Hematopoietic multipotent progenitor cell treated with erythropoietin and hydrocortisone succinate and interleukin-3 and kit ligand, for 17 days (in vitro differentiated cells): ENCODE results near the gene CCDC85C.

Source experiments
- DNase-seq: peaks from one replicate; pipeline ENCODE4 v3.0.0-alpha.2; 2015; ENCODE audit warnings: low spot score

The CCDC85C gene

DNA sequence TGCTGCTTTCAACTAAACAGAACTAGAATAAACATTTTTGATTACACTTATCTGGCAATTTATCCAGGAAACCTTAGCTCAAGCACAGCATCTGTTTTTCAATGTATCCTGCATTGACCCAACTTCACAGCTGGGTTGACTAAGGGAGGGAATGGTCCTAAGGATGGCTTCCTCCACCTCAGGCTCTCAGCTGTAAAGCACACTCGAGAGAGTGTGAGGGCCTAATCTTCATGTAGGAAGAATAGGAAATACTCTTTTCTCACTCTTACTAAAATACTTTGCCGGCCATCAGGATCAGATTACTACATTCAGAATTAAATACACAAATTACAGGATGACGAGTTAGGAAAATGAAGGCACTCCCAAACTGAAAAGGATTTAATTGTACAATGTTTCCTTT lies 130.5 kb downstream of the CCDC85C start:
- DNase-seq, result no peak

DNA sequence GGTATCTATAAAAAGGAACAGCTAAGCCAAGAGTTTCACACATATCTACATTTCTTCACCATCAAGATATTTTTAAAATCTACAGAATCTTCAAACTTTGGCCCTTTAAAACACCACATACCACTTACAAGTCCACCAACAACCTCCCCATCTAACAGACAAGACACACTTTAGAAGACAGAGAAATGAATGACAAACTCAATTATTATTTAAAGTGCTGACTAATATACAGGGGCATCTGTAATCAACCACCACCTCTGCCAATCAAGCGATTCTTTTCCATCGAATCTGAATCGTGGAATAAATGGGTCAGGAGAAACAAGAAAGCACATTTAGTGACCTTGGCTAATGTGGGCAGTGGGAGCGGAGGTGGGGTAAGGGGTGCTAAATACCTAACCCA lies 131.1 kb downstream of the CCDC85C start:
- no peak for DNase-seq

GRCh38 chr14:99471731-99472130 lies 132.3 kb downstream of the CCDC85C start:
- DNase-seq, result no peak

DNA sequence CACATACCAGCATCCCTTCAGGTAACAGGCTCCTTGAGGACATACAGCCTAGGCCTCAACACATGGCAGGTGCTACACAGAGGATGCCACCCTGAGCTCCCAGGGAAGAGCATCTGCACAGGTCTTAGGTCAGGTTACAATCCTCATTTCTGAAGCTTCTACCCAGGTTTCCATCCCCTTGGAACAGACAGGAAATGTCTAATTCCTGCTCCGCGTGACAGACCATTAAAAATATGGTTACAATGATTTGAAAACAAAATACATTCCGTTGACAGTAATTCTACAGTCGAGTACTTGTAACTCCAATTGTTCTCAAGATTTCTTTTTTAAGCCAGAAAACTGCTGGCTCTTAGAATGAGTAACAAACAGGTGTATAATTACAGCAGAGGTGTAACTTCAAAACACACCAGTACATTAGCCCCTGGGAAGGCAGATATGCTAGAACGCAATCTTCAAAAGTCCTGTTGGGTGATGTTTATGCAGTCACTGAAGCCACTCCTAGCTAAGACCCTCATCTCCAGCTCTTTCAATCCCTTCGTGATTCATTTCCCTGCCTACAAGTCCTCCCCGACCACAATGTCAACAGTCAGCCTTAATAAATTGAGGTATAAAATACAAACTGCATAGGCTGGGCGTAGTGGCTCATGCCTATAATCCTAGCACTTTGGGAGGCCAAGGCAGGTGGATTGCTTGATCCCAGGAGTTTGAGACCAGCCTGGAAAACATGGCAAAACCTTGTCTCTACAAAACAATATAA lies 135.0 kb downstream of the CCDC85C start:
- DNase-seq, result no peak

DNA sequence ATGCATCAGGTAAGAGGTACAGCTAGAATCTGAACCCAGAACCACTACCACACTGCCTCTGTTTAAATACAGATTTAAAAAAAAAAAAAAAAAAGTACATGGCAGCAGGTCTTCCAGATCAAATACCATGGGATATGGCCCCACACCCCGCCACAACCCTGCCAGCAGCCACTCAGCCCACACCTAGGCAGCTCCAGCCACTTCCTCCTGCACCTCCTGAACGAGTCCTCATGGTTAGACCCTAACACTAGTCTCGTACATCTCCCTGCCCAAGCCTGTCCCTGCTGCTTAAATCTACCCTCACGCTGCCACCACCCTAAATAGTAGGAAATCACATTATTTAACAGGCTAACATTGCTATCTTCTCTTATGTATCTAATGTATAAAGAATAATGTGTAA lies 135.9 kb downstream of the CCDC85C start:
- no peak for DNase-seq

DNA sequence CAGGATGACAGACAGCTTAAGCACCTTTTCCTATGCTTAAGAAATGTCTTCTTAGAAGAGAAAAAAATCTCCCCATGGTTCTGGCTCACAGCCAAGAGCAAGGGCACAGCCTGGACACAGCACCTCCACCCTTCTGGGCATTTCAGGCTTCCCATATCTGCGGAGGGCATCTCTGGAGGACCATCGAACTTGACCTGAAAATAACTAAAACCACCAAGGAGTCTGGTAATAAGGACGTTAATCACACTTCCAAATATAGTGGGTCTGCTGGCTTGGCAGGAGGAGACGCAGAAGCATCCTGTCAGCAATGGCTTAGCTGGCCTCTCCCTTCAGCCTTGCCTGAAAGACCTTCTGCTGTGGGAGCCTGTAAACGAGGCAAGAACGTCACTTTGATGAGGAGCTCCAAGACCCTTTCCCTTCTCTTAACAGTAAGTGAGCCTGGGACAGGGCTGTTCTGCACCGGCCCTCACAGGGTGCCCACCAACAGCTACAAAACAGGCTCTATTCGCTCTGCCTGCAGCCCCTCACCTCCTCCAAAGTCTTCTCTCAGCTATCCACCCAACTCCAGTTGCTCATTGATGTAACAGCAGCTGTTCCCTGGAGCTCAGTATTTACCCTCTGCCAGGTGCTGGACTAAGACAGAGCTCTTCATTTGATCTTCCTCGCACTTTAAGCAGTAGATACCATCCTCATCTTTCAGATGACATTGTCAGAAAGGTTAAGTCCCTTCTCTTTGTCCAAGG lies 136.5 kb downstream of the CCDC85C start:
- DNase-seq, result no peak

DNA sequence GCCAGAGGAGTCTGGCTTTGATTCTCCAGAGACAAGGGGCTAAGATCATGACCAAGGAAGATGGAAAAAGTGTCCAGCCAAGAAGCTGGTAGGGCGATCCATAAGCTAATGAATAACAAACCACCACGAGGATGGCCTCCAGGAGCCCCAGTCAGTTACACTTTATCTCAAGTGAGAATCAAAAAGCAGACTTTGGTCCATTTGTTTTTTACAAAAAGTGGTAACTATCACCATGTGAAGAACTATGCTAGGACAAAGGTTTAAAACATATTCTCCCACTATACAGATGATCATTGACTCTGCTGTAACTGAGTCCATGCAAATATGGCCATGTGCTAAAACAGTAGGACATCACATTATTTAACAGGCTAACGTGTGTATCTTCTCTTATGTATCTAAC lies 137.2 kb downstream of the CCDC85C start:
- DNase-seq, result no peak

GRCh38 chr14:99465288-99465687 lies 138.7 kb downstream of the CCDC85C start:
- no peak for DNase-seq

DNA sequence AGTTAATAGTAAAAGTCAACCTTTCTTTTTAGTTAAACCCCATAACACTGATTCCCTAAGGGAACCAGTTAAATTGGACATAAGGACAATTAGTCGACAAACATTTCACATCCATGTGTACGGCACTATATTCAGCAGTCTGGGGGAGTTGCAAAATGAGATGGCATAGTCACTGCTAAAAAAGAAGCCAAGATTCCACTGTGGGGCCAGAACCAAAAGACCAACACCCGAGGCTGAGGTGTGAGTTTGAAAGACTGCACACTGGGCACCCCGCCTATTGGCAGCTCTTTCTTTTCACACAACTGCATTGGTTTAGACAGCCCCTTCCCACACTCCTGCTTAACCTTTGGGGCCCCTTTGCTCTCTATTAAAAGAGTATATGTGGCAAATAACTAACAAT lies 140.0 kb downstream of the CCDC85C start:
- no peak for DNase-seq

GRCh38 chr14:99462210-99462609 lies 141.8 kb downstream of the CCDC85C start:
- DNase-seq, result no peak

DNA sequence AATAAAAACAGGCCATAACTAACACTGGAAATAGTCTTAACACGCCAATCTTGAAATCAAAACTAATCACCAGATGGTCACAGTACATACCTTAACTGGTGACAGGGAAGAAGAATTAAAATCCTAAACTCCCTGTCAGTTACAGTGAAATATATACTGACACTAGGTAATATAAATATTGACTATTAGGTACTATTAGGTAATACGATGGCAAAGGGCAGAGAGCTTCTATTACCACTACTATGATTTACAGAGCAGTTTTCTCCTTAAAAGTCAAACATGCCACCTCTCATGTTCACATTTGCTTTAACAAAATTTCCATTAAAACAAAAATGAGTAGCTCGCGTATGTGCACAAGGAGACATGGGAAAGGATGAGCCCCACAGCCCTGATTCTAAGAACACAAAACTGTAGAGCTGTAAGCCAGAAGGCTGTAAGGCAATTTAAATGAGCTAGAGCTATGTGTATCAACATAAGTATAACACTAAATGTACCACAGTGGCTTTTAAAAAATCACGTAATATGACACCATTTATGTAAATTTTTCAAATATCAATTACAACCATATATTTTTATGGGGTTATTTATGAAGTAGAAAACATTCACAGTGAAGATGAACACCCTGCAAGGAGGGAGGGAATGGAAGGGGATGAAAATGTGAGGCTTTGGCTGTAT lies 142.5 kb downstream of the CCDC85C start:
- DNase-seq, result no peak

- no peak for DNase-seq
These were observed 143.2 kb downstream of the CCDC85C start for GRCh38 chr14:99460793-99461192.

GRCh38 chr14:99459481-99460100 lies 144.4 kb downstream of the CCDC85C start:
- DNase-seq, result no peak

GRCh38 chr14:99454246-99454645 lies 149.8 kb downstream of the CCDC85C start:
- no peak for DNase-seq

DNA sequence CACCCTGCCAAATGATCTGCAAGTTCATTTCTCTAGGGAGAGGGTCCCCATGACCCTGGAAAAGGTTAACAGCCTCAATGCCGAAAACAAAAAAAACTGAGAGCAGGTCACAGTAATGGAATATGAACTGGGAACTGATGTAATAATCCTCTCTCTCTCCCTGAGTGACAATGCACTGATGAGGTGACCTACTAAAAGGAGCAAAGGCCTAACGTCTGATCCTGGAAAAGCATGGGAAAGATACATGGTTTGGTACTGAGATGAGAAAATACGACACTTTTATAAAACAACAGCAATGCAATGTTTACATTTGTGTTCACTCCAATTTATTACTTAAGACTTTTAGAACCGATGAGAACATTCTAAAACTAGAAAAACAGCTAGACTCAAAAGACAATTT lies 151.0 kb downstream of the CCDC85C start:
- DNase-seq, result no peak

DNA sequence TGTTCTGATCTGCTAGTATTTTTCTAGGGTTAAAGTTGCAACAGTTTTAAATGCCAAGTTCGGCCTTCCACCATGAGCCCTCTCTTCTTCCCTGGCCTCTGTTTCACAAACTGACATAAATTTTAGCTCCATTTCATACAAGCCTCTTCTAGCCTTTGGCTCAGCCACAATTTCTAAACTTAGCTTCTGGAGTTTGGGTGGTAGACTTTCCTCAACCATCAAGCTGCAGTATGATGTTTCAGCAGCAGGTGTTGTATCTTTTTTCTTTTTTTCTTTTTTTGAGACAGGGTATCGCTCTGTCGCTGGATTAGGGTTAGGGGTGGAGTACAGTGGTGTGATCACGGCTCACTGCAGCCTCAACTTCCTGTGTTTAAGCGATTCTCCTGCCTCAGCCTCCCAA lies 152.8 kb downstream of the CCDC85C start:
- no peak for DNase-seq

DNA sequence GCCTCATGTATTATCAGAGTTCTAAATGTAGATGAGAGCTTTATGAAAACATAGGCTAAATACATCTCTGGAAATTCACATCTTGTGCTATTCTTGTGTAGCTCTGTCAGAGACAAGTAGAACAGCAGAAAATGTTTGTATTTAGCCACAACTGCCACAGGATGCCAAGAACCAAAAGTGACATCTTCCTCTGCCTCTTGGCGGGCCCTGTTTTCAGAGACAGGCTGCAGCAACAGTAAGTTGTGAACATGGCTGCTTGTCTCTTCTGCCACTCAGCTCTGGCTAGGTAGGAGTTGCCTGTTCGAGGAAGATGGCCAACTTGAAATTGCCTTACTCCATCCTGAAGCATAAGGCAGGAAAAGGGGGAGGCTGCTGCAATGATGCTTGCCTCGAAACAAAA lies 153.7 kb downstream of the CCDC85C start:
- DNase-seq, result no peak
